Neural progenitor cell (in vitro differentiated cells): ENCODE results near the gene NTHL1. TPM values are rescaled to one million over a fixed set of nuclear protein-coding genes. Genes with fewer than 3 reads are reported as not detected.

Experiments
- DNase-seq: peaks from one replicate; pipeline ENCODE4 v3.0.0-alpha.2; 2016; ENCODE audit warnings: low spot score
- H2AFZ ChIP-seq: fragments of 200-600 bp; sonication (generic); replicated peaks from 2 replicates; pipeline ENCODE4 v1.6.1; 2016; ENCODE audit warnings: antibody characterized with exemption
- H3F3A ChIP-seq: fragments of 200-600 bp; sonication (generic); 2 replicates; pipeline ENCODE4 v1.6.1; 2016; ENCODE audit warnings: antibody characterized with exemption, low read depth
- H3K27ac ChIP-seq: fragments of 200-600 bp; sonication (generic); 2 replicates; pipeline ENCODE4 v1.5.1; 2016; ENCODE audit warnings: mild to moderate bottlenecking
- H3K27me3 ChIP-seq: fragments of 200-600 bp; sonication (generic); 2 replicates; pipeline ENCODE4 v1.6.1; 2016; ENCODE audit warnings: mild to moderate bottlenecking, moderate library complexity
- H3K36me3 ChIP-seq: fragments of 200-600 bp; sonication (generic); 2 replicates; pipeline ENCODE4 v1.5.1; 2016
- H3K4me1 ChIP-seq: fragments of 200-600 bp; sonication (generic); 2 replicates; pipeline ENCODE4 v1.6.1; 2016; ENCODE audit warnings: mixed run types
- H3K4me2 ChIP-seq: fragments of 200-600 bp; sonication (generic); 2 replicates; pipeline ENCODE4 v1.6.1; 2016
- H3K4me3 ChIP-seq: fragments of 200-600 bp; sonication (generic); 2 replicates; pipeline ENCODE4 v1.5.1; 2016
- H3K79me2 ChIP-seq: fragments of 200-600 bp; sonication (generic); 2 replicates; pipeline ENCODE4 v1.6.1; 2016; ENCODE audit warnings: low read depth
- H3K9ac ChIP-seq: fragments of 200-600 bp; sonication (generic); 2 replicates; pipeline ENCODE4 v1.6.1; 2016
- H3K9me3 ChIP-seq: fragments of 200-600 bp; sonication (generic); 2 replicates; pipeline ENCODE4 v1.5.1; 2016; ENCODE audit warnings: low read depth
- H4K20me1 ChIP-seq: fragments of 200-600 bp; sonication (generic); 2 replicates; pipeline ENCODE4 v1.6.1; 2016; ENCODE audit warnings: low read depth
- H3K27ac Mint-ChIP-seq: 3 replicates; pipeline ENCODE4 v1.8.0; 2021; ENCODE audit warnings: mixed read lengths
- H3K27me3 Mint-ChIP-seq: 2 replicates; pipeline ENCODE4 v1.8.0; 2022; ENCODE audit warnings: low read depth, mild to moderate bottlenecking, inconsistent platforms, moderate library complexity, mixed read lengths; ENCODE audit not compliant: insufficient read depth
- H3K36me3 Mint-ChIP-seq: 3 replicates; pipeline ENCODE4 v1.8.0; 2021; ENCODE audit warnings: mixed read lengths
- H3K4me1 Mint-ChIP-seq: 3 replicates; pipeline ENCODE4 v1.8.0; 2021; ENCODE audit warnings: mixed read lengths
- H3K4me3 Mint-ChIP-seq: 3 replicates; pipeline ENCODE4 v1.8.0; 2021; ENCODE audit warnings: mild to moderate bottlenecking, moderate library complexity, mixed read lengths
- H3K9me3 Mint-ChIP-seq: 3 replicates; pipeline ENCODE4 v1.8.0; 2020; ENCODE audit warnings: mixed read lengths
- CTCF ChIP-seq: fragments of 200-600 bp; sonication (generic); IDR thresholded peaks from 2 replicates; pipeline ENCODE4 v1.5.1; 2017; ENCODE audit warnings: antibody characterized with exemption, mild to moderate bottlenecking
- EZH2 ChIP-seq: fragments of 200-600 bp; sonication (generic); IDR thresholded peaks from 2 replicates; pipeline ENCODE4 v1.6.1; 2017; ENCODE audit warnings: antibody characterized with exemption, mild to moderate bottlenecking, moderate library complexity
- EZH2phosphoT487 ChIP-seq: fragments of 200-600 bp; sonication (generic); IDR thresholded peaks from 2 replicates; pipeline ENCODE4 v1.6.1; 2017; ENCODE audit warnings: antibody characterized with exemption
- total RNA-seq: library from RNA; depleted of rRNA; stranded (reverse); fragments of >200 nt; gene quantifications from 2 replicates; pipeline ENCODE4 v1.2.3, GENCODE V29; 2015; ENCODE audit warnings: low replicate concordance

Gene NTHL1
- total RNA-seq, 1 donor from 2014 or later: 26.3 TPM

- TF ChIP-seq CTCF: no peak
- H3F3A ChIP-seq: peaks cover 6% of the 10 kb centered on the region
- DNase-seq: no peak
- no peak overlapping the region for H3K27ac Mint-ChIP-seq
- H3K27ac ChIP-seq: no peak overlapping the region
- peaks cover 5% of the 10 kb centered on the region for H3K27me3 Mint-ChIP-seq
- H2AFZ ChIP-seq: no peak overlapping the region
- no peak overlapping the region for H3K4me3 Mint-ChIP-seq
- no peak overlapping the region for H3K9ac ChIP-seq
- no peaks in the 10 kb centered on the region for H3K36me3 ChIP-seq
- H3K36me3 Mint-ChIP-seq: no peaks in the 10 kb centered on the region
- H3K79me2 ChIP-seq: no peaks in the 10 kb centered on the region
- no peaks in the 10 kb centered on the region for H3K9me3 Mint-ChIP-seq
- peaks cover 26% of the 10 kb centered on the region for H4K20me1 ChIP-seq
- no peaks in the 10 kb centered on the region for H3K4me1 ChIP-seq
- no peak overlapping the region for H3K4me2 ChIP-seq
- H3K4me3 ChIP-seq: no peak overlapping the region
- H3K9me3 ChIP-seq: no peaks in the 10 kb centered on the region
- H3K27me3 ChIP-seq: no peaks in the 10 kb centered on the region
- H3K4me1 Mint-ChIP-seq: peaks cover 4% of the 10 kb centered on the region
Measured at GRCh38 chr16:2085669-2086068, 38.0 kb upstream of the NTHL1 start.

- H3K27ac ChIP-seq: no peak overlapping the region
- Mint-ChIP-seq H3K27ac (no peak overlapping the region), H3K27me3 (peaks cover 5% of the 10 kb centered on the region), H3K36me3 (no peaks in the 10 kb centered on the region), H3K4me1 (peaks cover 4% of the 10 kb centered on the region), H3K9me3 (no peaks in the 10 kb centered on the region), H3K4me3 (no peak overlapping the region)
- no peaks in the 10 kb centered on the region for H3K79me2 ChIP-seq
- no peaks in the 10 kb centered on the region for H3K27me3 ChIP-seq
- no peak for TF ChIP-seq EZH2phosphoT487
- no peak for TF ChIP-seq CTCF
- no peak for TF ChIP-seq EZH2
- H2AFZ ChIP-seq: no peak overlapping the region
- no peak overlapping the region for H3K4me3 ChIP-seq
- H4K20me1 ChIP-seq: peaks cover 20% of the 10 kb centered on the region
- peaks cover under 1% of the 10 kb centered on the region for H3F3A ChIP-seq
- DNase-seq: no peak
- H3K4me2 ChIP-seq: no peak overlapping the region
- H3K9me3 ChIP-seq: no peaks in the 10 kb centered on the region
- H3K36me3 ChIP-seq: no peaks in the 10 kb centered on the region
- H3K9ac ChIP-seq: no peak overlapping the region
- H3K4me1 ChIP-seq: no peaks in the 10 kb centered on the region
Measured at GRCh38 chr16:2084895-2085625, 37.4 kb upstream of the NTHL1 start.

- Histone ChIP-seq H3K9ac (no peak overlapping the region), H3K27me3 (no peaks in the 10 kb centered on the region), H3K4me3 (no peak overlapping the region), H3K36me3 (no peaks in the 10 kb centered on the region), H3K4me1 (no peaks in the 10 kb centered on the region), H3K79me2 (no peaks in the 10 kb centered on the region), H4K20me1 (peaks cover 12% of the 10 kb centered on the region), H2AFZ (no peak overlapping the region), H3K9me3 (no peaks in the 10 kb centered on the region), H3K4me2 (no peak overlapping the region), H3K27ac (no peak overlapping the region), H3F3A (no peaks in the 10 kb centered on the region)
- H3K4me3 Mint-ChIP-seq: no peak overlapping the region
- TF ChIP-seq CTCF: no peak
- no peak for DNase-seq
- H3K36me3 Mint-ChIP-seq: no peaks in the 10 kb centered on the region
- no peak overlapping the region for H3K27ac Mint-ChIP-seq
- peaks cover 4% of the 10 kb centered on the region for H3K27me3 Mint-ChIP-seq
- peaks cover 4% of the 10 kb centered on the region for H3K4me1 Mint-ChIP-seq
- no peaks in the 10 kb centered on the region for H3K9me3 Mint-ChIP-seq
Measured at GRCh38 chr16:2083876-2084780, 36.5 kb upstream of the NTHL1 start.
